GM18507 (cell line): ENCODE results near the gene SYNGR4.
"Not testable (repeated sequence)": the region's sequence is repeated elsewhere in the genome, so short reads cannot be mapped to it uniquely, and the experiment has no call there.

ENCODE experiments used
- DNase-seq: peaks from one replicate; pipeline ENCODE4 v3.0.0; 2011; ENCODE audit warnings: low read depth; ENCODE audit not compliant: insufficient read length; ENCODE audit errors: extremely low spot score
- FAIRE-seq: peaks from 2 replicates; lab custom pipeline; 2011; peaks lifted over from hg19 to GRCh38; lab: Jason Lieb, UNC

Gene SYNGR4

DNA sequence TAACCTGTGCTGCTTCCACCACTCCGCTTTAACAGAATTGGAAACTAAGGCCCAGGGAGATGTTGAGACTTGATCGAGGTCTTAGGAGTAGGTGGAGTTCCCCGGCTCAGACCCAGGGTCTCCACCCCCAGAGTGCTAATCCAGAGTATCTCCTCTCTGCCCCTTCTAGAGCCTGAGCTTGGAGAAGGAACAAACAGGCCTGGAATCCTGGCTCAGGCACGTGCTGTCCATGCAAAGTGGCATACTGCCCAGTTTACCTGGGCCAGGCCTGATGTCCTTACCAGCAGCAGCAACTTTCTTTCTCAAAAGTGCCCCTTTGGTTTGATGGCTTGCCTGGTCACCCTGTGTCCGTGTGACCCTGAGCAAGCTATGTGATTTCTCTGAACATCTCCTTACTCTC, 3.7 kb downstream of the SYNGR4 start:
- DNase-seq = no peak
- no peak for FAIRE-seq

DNA sequence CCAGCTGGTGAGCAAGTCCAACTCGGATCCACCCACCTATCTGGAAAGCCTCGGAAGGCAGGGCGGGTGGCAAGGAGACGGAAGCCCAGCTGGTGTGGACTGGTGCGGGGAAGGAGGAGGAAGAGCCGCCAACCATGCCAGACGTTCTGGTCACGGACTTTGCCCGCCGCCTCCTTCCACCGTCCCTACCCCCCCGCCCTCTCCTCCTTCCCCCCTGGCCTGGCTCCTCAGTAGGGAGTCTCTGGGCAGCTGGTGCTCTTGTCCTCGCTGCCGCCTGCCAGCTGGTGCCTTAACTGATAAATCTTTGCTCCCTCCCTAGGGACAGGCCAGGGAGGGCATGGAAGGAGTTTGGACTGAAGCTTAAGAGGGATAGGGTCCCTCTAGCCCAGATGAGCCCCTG, 4.8 kb downstream of the SYNGR4 start:
- no peak for DNase-seq
- no peak for FAIRE-seq

DNA sequence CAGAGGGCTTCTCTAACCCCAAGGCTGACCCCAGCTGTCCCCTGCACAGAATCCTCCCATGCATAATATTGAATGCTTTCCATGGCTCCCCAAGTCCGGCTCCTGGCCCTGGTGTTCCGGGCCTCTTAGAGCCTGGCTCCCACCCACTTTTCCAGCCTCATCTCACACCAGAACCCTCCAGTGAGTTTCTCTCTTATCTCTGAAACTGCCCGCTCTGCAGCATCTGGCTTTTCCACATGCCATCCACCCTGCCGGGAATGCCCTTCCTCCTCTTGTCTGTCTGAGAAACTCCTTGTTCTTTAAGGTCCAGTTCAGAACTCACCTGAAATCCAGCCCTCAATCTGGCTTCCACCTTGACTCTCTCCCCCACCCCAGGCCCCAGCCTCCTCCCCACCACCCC, 6.8 kb downstream of the SYNGR4 start:
- FAIRE-seq (no peak), DNase-seq (no peak)

DNA sequence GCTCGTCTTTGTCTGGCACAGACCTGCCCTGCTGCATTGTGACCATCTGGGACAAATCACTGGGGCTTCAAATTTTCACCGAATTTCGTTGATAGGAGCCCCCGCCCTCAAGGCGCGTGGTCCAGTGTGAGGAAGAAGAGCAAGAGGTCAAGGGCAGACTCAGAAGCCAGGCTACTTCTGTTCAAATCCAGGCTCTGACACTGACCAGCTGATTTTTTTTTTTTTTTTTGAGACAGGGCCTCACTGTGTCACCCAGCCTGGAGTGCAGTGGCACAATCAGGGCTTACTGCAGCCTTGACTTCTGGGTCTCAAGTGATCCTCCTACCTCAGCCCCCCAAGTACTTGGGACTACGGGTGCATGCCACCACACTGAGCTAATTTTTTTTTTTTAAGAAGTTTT, 7.2 kb downstream of the SYNGR4 start:
- no peak for DNase-seq
- FAIRE-seq = no peak

DNA sequence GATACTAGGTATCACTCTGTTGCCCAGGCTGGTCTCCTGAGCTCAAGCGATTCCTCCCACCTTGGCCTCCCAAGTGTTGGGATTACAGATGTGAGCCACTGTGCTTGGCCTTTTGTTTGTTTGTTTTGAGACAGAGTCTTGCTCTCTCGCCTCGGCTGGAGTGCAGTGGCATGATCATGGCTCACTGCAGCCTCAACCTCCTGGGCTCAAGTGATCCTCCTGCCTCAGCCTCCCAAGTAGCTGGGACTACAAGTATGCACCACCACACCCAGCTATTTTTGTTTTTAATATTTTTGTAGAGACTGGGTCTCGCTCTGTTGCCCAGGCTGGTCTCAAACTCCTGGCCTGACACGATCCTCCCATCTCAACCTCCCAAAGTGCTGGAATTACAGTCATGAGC, 7.6 kb downstream of the SYNGR4 start:
- DNase-seq, FAIRE-seq: not testable (repeated sequence)

DNA sequence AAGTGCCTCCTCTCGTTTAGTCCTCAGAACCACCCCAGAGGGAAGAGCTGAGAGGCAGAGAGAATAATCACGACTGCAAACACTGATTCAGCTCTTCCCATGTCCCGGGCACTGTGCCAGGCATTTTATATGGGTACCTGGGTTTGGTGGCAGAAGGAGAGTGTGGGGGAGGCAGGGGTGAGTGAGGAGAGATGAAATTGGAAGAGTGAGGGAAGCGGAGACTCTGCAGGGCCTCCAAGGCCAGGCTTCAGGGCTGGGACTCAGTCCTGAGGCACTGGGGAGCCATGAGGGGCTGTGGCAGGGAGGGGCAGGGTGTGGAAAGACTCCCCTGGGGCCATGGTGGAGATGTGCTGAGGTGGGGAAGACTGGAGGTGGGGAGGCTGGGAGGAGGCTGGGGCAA, 8.7 kb downstream of the SYNGR4 start:
- no peak for FAIRE-seq
- DNase-seq = no peak

DNA sequence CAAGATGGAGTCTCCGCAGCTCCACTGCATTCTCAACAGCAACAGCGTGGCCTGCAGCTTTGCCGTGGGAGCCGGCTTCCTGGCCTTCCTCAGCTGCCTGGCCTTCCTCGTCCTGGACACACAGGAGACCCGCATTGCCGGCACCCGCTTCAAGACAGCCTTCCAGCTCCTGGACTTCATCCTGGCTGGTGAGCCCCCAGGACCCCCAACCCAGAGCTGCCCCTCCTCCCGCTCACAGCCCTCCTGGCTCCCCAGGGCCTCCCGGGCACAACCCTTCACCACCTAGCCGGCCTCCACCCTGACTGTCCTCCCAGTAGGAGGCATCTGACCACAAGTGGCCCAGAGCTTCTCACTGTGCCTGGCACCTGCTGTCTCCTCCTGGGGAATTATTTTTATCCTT, 9.4 kb downstream of the SYNGR4 start:
- FAIRE-seq (no peak), DNase-seq (no peak)

DNA sequence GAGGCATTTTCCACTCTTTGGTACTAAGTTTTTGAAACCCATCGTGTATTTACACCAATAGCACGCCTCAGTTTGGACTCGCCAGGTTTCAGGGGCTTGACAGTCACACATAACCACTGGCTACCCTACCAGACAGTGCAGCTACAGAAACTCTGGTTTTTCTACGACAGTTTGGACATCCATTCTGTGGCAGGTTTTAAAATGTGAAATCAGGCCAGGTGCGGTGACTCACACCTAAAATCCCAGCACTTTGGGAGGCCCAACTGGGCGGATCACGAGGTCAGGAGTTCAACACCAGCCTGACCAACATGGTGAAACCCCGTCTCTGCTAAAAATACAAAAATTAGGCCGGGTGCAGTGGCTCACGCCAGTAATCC, 14.0 kb downstream of the SYNGR4 start:
- DNase-seq = no peak
- FAIRE-seq = no peak

DNA sequence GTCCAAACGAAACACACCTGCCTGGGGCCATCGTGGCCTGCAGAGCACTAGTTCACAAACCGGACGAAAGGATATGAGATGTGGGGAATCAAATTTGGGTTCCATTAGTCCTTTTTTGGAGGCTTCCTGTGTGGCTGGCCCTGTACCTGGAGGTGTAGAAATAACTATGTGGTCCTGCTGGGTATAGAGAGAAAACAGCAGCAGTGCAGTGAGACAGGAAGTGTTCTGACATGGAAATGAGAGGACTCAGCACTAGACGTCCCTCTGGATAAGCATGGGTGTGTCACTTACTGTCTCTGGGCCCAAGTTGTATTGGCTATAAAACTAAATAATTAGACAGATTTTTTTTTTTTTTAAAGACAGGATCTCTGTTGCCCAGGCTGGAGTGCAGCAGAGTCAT, 14.9 kb downstream of the SYNGR4 start:
- FAIRE-seq (no peak), DNase-seq (no peak)

DNA sequence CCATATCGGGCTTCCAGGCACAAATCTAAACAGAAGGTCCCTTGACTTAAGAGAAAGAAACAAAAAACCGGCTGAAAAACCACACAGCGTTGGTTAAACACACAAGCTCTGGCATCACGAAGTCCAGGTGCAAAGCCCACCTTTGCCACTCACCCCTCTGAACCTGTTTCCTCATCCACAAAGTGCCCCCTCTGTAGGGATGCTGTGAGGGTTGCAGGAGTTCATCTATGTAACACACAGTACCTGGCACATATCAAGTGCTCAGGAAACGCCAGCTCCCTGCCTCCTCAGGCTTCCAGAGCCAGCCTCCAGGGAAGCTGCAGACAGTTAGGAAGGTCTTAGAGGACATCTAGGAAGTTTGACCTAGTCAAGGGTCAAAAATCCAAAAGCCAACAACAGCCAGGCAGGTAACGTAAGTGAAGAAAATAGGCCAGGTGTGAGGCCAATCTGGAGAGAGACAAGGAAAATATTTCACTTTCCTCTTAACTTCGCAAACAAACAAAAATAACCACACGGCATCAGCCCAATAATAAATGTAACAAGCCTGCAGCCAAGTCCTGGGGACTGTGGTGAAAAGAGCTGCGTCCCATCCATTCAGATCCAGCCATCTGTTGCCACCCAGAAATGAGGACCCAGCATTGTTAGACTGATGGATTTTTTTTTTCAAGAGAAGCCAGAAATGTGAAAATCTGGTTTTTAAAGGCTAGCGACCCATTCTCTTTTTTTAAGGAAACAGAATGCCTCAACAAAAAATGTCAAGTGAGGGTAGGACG, 17.2 kb downstream of the SYNGR4 start:
- FAIRE-seq (no peak), DNase-seq (no peak)

DNA sequence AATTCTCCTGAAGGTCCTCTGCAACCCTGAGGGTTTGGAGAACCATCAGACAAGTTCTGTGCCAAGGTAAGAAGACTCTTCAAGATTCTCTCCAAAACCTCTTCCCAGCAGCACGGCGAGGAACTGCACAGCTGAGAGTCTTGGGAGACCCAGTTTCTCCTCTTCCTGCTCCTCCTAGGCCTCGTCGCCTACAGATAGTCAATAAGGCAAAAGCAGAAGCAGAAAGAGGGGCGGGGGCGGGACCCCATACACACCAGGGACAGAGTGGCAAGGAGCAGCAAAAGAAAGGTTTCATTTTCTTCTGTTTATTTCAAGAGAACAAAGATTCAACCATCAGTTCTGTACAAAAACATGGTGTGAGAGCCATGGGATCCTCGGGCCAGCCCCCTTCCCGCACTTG, 18.1 kb downstream of the SYNGR4 start:
- no peak for FAIRE-seq
- DNase-seq = no peak

DNA sequence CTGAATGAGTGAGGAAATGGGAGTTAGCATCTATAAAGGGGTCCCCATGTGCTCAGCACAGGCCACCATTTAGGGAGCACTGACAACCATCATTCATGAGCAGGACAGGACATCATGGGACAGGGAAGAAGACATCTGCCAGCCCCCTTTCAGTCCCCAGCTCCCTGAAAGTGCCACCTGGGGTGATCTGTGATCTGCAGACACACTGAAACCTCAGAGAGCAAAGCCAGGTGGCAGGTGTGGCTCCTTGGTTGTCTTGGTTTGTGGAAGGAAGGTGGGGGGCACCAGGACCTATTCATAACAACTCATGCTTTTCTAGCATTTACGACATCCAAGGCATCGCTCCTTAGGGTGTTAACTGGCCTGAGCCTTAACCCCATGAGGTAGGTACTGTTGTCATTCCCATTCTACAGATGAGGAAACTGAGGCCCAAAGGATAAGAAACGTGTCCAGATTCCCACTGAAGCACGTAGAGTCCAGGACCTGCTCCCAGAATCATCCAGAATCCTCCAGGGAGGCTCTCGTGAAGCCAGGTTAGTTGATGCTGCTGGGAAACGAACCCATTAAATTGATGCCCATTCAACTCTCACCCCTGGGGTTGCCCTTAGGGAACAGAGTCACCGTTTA, 21.4 kb downstream of the SYNGR4 start:
- DNase-seq (no peak), FAIRE-seq (no peak)

DNA sequence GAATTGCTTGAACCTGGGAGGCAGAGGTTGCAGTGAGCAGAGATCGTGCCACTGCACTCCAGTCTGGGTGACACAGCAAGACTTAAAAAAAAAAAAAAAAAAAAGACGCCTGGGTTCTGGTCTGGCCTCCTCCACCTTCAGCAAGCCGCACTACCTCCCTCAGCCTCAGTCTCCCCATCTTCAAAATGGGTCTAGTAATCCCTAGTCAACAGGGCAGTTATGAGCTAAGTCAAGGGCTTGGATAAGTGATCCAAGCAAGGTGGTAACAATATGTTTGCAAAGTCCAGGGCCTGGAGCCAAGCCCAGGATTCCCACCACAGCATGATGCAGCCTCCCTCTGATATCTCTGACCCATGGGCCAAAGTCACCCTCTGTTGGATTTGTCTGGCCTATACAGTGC, 22.8 kb downstream of the SYNGR4 start:
- no peak for DNase-seq
- FAIRE-seq = no peak

DNA sequence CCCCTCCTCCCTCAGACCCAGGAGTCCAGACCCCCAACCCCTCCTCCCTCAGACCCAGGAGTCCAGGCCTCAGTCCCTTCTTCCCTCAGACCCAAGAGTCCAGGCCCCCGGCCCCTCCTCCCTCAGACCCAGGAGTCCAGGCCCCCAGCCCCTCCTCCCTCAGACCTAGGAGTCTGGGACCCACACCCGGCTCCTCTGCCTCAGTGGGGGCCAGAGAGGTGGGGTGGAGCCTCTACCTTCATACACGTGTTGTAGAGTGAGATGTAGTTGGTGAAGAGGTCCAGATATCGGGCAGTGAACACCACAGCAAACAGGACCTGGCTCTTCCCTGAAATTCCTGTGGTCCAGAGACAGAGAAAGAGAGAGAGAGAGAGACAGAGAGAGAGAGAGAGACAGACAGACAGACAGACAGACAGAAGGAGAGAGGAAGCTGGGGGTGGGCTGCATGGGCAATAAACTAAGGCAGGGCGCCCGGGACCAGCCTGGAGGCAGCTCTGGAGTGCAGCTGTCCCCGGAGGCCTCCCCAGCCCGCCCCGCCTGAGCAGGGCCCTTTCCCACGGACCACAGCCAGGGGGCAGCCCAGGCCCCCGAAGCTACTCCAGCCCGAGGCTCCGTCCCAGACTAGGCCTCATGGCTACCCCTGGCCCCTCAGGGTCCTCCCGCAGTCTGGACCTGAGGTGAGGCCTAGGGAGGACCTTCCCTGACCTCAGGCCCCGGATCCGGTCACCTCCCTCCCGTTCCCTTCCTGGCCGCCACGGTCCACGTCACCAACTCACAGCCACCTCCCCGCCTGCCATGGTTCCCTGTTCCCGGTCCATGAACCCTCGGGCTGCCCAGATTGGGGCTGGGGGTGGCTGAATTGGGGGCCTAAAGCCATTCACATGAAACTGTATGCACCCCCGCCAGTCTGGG, 26.3 kb downstream of the SYNGR4 start:
- peak; percentile 66 for FAIRE-seq
- DNase-seq = no peak

DNA sequence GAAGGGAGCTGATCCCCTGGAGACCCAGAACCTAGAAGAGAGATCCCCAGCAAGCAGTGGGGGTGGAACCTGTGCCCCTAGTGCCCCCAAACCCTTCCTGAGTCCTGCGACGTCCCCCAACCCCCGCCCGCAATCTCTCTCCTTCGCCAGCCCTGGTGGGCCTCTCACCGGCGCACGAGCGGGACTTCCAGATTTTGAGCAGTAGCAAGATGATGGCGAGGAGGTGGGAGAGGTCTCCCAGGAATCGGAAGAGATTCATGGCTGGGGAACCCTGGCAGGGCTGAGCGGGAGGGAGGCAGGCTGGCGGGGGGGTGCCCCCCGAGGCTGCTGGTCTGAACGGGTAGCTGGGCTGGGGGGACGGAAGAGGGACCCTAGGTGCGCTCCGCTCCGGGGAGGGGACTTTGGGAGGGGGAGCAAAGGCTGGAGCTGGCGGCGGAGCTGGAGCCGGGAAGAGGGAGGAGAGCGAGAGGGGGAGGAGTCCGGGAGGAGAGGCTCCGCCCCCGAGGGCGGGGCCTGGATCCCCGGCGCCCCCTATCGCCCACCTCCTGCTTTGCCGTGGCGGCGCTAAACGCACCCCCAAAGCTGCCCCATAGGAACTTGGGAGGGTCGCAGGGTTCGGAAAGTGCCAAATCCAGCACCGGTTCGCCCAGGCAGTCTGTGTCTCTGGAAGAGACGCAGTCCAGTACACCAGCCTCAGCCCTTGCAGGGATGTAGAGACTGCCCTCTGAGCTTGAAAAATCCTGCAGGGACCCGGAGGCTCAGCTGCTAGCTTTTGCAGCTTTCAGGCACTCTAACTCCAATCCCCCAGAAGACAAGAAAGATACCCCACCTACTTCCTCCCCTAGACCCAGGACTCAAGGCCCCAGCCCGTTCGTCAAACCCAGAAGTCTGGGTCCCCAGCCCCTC, 27.2 kb downstream of the SYNGR4 start, which contains the start of gene KDELR1:
Gene KDELR1 (minus strand): TSS at position 452 of the 906 bp plus-strand sequence. CDS start 193 bp downstream, at position 259.
- peak; percentile 83 for DNase-seq
- peak; percentile 83 for FAIRE-seq

DNA sequence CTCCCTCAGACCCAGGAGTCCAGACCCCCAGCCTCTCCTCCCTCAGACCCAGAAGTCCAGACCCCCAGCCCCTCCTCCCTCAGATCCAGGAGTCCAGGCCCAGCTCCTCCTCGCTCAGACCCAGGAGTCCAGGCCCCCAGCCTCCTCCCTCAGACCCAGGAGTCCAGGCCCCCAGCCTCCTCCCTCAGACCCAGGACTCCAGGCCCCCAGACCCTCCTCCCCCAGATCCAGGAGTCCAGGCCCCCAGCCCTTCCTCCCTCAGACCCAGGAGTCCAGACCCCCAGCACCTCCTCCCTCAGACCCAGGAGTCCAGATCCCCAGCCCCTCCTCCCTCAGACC, 27.8 kb downstream of the SYNGR4 start:
- not testable (repeated sequence) for FAIRE-seq, DNase-seq

DNA sequence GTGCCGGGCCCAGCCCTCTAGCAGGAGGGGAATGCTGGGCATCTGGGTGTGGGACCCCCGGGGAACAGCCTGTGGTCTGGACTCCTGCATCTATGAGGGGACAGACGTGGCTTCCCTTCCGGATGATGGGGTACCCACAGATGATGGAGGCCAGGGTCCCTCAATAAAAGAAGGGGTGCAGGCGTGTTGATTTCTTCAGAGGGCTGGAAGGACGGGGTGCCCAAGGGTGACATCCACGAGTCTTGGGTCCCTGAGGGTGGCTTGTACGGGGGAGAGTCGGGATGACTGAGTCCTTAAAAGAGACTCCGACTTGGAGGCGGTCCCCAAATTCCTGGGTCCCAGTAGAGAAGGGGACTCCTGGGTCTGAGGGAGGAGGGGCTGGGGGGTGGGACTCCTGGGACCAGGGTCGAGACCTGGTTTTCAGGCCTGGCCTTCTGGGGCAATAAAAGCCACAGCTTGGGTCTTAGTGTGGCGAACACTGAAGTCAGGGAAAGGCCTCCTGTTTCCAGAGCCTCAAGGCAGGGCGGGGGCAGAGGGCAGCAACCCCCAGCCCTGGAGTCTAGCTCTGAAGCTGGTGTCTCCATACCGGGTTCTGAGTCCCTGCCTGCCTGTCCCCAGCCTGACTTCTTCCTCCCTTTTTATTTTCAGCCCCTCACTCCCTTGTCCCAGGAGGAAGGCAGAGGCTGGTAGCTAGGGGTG, 28.8 kb downstream of the SYNGR4 start:
- DNase-seq (no peak), FAIRE-seq (no peak)

DNA sequence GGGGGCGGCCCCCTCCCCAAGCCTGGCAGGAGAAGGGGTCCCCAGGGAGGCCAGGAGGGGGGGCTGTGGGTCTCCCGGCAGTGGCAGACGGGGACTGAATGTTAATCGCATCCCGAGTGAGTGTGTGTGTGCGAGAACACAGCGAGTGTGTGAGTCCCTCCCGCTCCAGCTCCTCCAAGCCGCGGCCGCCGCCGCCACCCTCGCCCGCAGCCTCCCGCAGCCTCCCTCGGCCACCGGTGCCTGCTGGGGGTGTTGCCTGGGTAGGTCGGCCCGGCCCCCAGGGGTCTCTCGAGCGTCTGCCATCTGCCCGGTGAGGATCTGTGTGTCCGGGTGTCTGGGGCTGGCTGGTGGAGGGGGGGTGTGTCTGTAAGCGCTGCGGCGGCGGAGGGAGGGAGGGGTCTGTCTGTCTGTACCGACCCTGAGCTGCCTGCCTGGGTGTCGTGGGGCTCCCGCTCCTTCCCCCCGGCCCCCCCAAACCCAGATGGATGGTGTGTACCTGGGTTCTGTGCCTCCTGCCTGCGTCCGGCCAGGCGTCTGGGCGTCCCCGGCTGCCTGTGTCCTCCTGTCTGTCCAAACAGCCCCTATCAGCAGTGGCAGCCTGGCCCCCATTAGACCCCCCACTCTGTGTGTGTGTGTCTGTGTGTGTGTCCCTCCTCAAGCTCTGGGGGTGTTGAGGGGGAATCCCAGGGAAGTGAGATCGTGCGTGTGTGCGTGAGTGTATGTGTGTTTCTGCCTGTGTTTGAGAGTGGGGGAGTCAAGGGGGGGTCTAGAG, 29.6 kb downstream of the SYNGR4 start, which contains the start of gene GRIN2D:
Gene GRIN2D (plus strand): TSS at position 110 of the 772 bp plus-strand sequence. CDS start 4,725 bp downstream, outside the sequence.
- FAIRE-seq (no peak), DNase-seq (no peak)
